PFSK-1 (cell line): ENCODE results near the gene ASAH2.

Source experiments
- POLR2AphosphoS5 ChIP-seq: IDR thresholded peaks from 2 replicates; pipeline ENCODE4 v1.6.1; 2012; ENCODE audit warnings: low read depth, mild to moderate bottlenecking, control low read depth, low read length, moderate library complexity
- TF ChIP-seq, protein P1 (sequence below), 2 experiments: IDR thresholded peaks; 2 replicates each; pipeline versions ENCODE4 v1.6.1 to v1.8.0; 2011 to 2012; ENCODE audit warnings: low read depth in 2 of 2, low read length in 2 of 2, control low read depth in 1 of 2, inconsistent platforms in 1 of 2, mild to moderate bottlenecking in 1 of 2, moderate library complexity in 1 of 2; ENCODE audit not compliant: insufficient read depth in 1 of 2

GRCh38 chr10:50210876-50211275 lies 40.4 kb downstream of the ASAH2 start:
- TF ChIP-seq, protein P1, sequence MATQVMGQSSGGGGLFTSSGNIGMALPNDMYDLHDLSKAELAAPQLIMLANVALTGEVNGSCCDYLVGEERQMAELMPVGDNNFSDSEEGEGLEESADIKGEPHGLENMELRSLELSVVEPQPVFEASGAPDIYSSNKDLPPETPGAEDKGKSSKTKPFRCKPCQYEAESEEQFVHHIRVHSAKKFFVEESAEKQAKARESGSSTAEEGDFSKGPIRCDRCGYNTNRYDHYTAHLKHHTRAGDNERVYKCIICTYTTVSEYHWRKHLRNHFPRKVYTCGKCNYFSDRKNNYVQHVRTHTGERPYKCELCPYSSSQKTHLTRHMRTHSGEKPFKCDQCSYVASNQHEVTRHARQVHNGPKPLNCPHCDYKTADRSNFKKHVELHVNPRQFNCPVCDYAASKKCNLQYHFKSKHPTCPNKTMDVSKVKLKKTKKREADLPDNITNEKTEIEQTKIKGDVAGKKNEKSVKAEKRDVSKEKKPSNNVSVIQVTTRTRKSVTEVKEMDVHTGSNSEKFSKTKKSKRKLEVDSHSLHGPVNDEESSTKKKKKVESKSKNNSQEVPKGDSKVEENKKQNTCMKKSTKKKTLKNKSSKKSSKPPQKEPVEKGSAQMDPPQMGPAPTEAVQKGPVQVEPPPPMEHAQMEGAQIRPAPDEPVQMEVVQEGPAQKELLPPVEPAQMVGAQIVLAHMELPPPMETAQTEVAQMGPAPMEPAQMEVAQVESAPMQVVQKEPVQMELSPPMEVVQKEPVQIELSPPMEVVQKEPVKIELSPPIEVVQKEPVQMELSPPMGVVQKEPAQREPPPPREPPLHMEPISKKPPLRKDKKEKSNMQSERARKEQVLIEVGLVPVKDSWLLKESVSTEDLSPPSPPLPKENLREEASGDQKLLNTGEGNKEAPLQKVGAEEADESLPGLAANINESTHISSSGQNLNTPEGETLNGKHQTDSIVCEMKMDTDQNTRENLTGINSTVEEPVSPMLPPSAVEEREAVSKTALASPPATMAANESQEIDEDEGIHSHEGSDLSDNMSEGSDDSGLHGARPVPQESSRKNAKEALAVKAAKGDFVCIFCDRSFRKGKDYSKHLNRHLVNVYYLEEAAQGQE (IDR thresholded peaks at IDR 0.05; ENCODE audit: insufficient read depth in 1 of 2, low read depth in 2 of 2, low read length in 2 of 2), result no peak
- no peak for TF ChIP-seq POLR2AphosphoS5
